HG02763 (cell line): ENCODE data around the gene SLC52A3.

ENCODE experiments used
- ATAC-seq: cut with Tn5 transposase; IDR thresholded peaks from one replicate; pipeline ENCODE4 v1.9.1; 2021; ENCODE audit warnings: mild to moderate bottlenecking, moderate library complexity; ENCODE audit not compliant: unreplicated experiment

Gene SLC52A3

GRCh38 chr20:770691-771090 lies 2.4 kb upstream of the SLC52A3 start:
- no peak for ATAC-seq

DNA sequence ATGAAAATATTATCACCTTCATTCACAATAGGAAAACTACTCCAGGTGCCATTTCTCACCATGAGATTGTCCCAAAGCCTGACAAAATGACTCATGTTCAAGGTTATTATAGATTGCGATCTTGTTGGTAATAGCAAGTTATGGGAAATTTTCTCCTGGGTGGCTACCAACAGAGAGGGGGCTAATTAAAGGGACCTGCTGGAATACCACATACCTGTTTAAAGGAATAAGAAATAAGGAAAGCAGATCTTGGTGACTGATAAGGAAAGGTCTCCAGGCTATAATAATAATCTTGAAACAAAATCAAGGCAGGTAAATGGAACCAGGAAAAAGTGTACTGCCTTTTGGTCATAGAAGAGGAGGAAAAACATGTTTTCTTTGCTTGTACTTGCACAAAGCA lies 1.4 kb downstream of the SLC52A3 start:
- ATAC-seq = no peak

GRCh38 chr20:764255-764654 lies 4.0 kb downstream of the SLC52A3 start:
- ATAC-seq = no peak

GRCh38 chr20:761418-762381 lies 6.6 kb downstream of the SLC52A3 start:
- no peak for ATAC-seq

DNA sequence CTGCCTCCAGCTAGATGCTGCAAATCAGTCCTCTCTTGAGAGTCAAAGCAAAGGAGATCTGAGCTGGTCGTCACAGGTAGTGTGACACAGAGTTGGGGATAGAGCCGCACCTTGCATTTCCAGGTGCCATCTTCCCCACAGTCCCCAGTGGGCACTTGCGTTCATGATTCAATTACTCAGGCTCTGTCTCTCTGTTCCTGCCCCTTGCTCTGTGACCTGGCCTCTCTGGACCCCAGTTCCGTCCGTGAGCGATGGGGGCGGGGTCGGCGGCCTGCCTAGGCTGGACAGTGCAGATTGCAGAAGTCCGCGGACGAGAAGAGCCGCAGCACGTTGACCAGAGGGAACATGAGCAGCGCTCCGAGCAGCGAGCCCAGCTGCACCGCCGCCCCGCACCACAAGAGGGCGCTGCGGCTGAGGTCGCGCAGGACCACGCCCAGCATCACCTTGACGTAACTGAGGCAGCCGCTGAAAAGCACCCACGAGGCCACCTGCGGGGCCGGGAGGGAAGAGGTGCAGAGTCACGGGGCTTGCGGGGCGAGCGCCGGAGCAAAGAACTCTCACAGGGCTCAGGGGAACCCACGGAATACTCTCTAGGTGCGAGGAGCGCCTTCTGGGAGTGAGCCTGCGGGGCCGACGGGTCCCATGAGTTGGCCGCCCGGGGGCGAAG lies 7.4 kb downstream of the SLC52A3 start:
- no peak for ATAC-seq

DNA sequence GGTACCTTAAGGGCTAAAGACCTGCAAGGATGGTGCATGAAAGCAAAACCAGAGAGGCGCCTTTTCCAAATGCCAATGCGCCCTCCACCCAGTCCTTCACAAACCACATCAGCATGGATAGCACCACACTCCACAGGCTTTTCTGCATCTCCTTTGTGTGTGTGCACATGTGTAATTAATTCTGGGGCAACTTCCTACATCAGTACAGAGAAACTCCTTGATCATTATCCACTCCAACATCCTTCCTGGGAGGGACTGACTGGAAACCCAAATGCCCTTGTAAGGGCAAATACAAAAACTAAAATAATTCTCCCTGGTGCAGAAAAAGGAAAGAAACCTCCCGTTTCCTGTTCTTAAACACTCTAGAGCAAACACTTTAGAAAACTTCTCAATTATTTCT lies 10.8 kb downstream of the SLC52A3 start:
- ATAC-seq = no peak

DNA sequence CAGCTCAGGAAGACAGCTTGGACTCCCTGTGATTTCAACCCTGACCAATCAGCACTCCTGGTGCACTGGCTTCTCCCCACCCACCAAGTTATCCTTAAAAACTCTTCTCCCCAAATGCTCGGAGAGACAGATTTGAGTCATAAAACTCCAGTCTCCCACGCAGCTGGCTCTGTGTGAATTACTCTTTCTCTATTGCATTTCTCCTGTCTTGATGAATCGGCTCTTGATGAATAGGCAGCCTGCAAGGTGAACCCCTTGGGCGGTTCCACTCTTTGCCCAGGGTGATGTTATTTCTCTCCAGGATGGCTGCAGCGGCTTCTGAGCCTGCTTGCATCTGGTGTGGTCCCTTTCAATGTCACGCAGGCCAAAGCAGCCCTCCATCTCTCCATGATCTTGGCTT lies 12.4 kb downstream of the SLC52A3 start:
- ATAC-seq = no peak

DNA sequence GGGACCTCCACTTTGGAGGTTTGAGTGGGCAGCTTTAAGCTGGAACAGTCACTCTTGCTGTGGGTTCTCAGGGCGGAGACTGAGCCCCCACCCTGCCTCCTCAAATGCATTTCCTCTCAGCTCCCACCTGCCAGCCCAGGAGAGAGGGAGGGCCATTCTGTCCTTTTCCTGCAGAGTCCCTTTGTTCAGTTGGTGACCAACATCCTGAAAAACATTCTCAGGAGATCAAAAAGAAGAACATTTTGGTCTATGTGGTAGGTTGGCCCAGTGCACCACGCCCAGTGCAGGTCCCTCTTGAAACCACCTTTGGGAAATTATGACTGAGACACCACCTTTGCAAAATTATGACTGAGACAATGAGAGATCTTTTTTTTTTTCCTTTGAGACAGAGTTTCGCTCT lies 13.4 kb downstream of the SLC52A3 start:
- ATAC-seq = no peak

DNA sequence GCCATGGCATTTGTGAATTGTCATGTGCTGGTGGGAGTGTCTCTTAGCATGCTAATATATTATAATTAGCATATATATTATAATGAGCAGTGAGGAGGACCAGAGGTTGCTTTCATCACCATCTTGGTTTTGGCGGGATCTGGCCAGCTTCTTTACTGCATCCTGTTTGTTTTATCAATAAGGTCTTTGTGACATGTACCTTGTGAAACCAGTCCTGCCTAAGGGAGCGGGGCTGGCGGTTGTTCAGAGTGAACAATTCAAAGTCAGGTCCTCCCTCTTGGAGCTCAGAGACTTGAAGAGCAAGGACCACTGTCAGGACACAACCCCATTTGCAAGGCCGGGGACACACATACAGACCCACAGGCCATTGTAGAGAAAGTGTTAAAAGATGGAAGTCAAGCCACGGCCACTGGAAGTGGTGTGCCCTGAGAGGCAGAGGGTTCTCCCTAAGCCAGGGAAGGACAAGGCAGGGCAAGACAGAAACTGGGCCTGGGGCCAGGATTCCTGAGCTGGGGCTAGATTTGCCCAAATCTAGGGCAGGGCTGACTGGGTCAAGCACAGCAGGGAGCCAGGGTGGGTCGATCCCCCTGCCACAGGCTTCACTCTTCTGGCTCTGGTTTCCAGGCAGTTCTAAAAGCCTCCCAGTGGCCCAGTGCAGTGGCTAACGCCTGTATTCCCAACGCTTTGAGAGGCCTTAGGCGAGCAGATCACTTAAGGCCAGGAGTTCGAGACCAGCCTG lies 14.2 kb downstream of the SLC52A3 start:
- ATAC-seq = no peak

- ATAC-seq = no peak
Observed at GRCh38 chr20:753136-753535, 15.2 kb downstream of the SLC52A3 start.

DNA sequence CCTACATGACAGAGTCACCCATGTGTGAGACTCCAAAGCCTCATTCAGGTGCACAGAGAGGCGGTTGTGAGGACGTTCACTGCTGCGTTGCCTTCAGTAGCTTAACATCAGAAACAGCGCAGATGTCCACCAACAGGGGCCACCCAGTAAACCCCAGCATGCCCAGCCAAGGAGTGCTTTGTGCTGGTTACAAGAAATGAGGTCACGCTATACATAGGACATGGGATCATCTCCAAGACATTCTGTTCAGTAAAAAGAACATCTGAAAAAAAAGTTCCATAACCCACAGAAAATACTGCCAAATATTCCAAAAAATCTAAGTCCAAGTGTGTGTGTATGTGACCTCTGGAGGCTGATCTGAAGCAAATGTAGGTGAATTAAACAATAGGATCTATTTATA lies 16.0 kb downstream of the SLC52A3 start:
- ATAC-seq = no peak

GRCh38 chr20:751761-752160 lies 16.5 kb downstream of the SLC52A3 start:
- ATAC-seq = no peak

DNA sequence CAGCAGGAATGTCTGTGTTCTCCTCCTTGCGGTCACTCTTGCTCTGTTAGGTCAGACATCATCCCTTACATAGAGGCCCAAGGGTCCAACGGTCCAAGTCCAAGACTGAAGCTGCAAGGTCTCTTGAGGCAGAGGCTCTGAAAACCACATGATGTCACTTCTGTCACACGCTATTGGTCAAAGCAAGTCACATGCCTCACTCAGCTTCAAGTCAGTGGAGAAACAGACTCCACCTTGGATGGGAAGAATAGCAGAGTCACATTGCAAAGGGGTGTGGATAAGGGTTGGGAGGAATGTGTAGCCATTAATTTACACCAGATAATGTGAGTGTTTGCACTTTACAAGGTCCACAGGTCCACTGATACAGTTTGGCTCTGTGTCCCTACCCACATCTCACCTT lies 17.5 kb downstream of the SLC52A3 start:
- no peak for ATAC-seq

GRCh38 chr20:745683-746301 lies 22.5 kb downstream of the SLC52A3 start:
- ATAC-seq = no peak

DNA sequence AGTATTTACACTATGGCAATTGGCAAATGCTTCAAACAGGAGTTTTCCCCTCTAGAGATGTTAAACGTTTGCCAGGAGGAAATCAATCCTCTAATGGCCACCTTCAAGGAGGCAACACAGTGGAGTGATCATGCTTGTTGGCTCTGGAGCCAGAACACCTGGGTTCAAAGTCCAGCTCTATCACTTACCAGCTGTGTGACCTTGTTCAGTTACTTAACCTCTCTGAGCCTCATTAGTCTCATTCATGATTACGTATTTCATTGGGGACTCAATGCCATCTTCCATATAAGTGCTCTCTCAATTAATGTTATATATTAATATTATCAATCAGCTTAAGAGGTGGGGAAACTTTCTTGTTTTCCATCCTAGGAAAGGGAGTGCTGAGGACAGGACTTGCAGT lies 26.1 kb downstream of the SLC52A3 start:
- ATAC-seq = no peak

DNA sequence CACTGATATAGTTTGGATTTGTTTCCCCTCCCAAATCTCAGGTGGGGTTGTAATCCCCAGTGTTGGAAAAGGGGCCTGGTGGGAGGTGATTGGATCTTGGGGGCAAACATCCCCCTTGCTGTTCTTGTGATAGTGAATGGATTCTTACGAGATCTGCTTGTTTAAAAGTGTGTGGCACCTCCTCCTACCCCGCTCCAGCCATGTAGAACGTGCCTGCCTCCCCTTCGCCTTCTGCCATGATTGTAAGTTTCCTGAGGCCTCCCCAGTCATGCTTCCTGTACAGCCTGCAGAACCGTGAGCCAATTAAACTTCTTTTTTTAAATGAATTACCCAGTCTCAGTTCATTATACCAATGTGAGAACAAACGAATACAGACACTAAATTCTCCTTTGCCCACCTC lies 26.7 kb downstream of the SLC52A3 start:
- no peak for ATAC-seq

DNA sequence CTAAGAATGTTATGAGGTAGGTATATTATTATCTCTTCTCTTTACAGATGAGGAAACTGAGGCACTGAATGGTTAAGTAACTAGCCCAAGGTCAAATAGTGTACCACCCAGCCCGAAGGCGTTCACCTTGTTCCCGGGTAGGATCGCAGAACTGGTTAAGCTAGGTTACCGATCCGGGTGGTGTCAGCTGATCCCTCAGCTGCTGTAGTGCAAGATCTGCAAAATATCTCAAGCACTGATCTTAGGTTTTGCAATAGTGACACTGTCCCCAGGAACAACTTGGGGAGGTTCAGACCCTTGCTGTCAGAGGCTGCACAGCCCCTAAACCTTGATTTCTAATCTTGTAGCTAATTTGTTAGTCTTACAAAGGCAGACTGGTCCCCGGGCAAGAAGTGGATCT lies 28.1 kb downstream of the SLC52A3 start:
- ATAC-seq = no peak

DNA sequence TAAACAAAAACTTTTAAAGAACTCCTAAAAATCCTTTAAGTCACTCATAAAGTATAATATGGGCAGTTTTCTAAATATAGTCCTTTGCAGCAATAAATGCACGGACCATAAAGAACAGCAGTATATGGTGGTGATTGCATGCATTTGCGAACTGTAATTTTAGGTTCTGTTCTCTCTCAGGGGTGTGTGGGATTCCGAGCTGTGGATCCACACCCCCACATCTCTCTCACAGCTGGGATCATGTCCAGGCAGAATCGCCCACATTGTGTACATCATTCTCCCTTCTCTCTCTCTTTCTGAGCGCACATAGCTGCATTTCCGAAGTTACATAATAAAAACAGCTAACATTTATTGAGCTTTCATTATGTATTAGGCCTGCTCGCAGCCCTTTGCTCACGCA lies 28.6 kb downstream of the SLC52A3 start:
- no peak for ATAC-seq

GRCh38 chr20:733861-734260 lies 34.4 kb downstream of the SLC52A3 start:
- no peak for ATAC-seq

GRCh38 chr20:732727-733126 lies 35.6 kb downstream of the SLC52A3 start:
- no peak for ATAC-seq

- ATAC-seq = no peak
Observed at GRCh38 chr20:731891-732560, 36.3 kb downstream of the SLC52A3 start.
